GM23338 (cell line): ENCODE data around the gene TMEM218.

Source experiments
- CREB1 ChIP-seq: fragments of 250-450 bp; sonication (Bioruptor Pico); IDR thresholded peaks from 2 replicates; pipeline ENCODE4 v1.5.0; 2020; ENCODE audit warnings: low read depth, mild to moderate bottlenecking, moderate library complexity
- EZH2 ChIP-seq: fragments of 200-600 bp; sonication (generic); IDR thresholded peaks from one replicate; pipeline ENCODE4 v1.8.0; 2017; ENCODE audit warnings: antibody characterized with exemption, mild to moderate bottlenecking, low read depth; ENCODE audit not compliant: unreplicated experiment
- EZH2phosphoT487 ChIP-seq: fragments of 200-600 bp; sonication (generic); IDR thresholded peaks from one replicate; pipeline ENCODE4 v1.8.1; 2018; ENCODE audit warnings: antibody characterized with exemption; ENCODE audit not compliant: unreplicated experiment
- JUNB ChIP-seq: IDR thresholded peaks from one replicate; pipeline ENCODE4 v1.6.1; 2016; ENCODE audit warnings: antibody characterized with exemption; ENCODE audit not compliant: unreplicated experiment
- POLR2AphosphoS5 ChIP-seq: IDR thresholded peaks from 2 replicates; pipeline ENCODE4 v1.6.1; 2016; ENCODE audit warnings: antibody characterized with exemption, low read depth
- STAT1 ChIP-seq: IDR thresholded peaks from one replicate; pipeline ENCODE4 v1.6.1; 2016; ENCODE audit warnings: antibody characterized with exemption; ENCODE audit not compliant: unreplicated experiment
- ZNF114 ChIP-seq: fragments of 250-450 bp; sonication (Bioruptor Pico); IDR thresholded peaks from 2 replicates; pipeline ENCODE4 v1.5.0; 2020; ENCODE audit warnings: mild to moderate bottlenecking, moderate library complexity
- TF ChIP-seq, protein P1 (sequence below), 2 experiments: fragments of 200-600 bp in 1 of 2; sonication (generic) in 1 of 2; conservative IDR thresholded peaks; 2 replicates each; pipeline versions ENCODE4 v1.5.1 to v1.6.1; 2016 to 2017; ENCODE audit warnings: antibody characterized with exemption in 2 of 2, low read depth in 2 of 2, mild to moderate bottlenecking in 2 of 2, moderate library complexity in 1 of 2
- TF ChIP-seq, protein P2 (sequence below): IDR thresholded peaks from 2 replicates; pipeline ENCODE4 v1.6.1; 2016; ENCODE audit warnings: antibody characterized with exemption
- TF ChIP-seq, protein P3 (sequence below): fragments of 250-450 bp; sonication (Bioruptor Pico); IDR thresholded peaks from 2 replicates; pipeline ENCODE4 v1.5.0; 2020; ENCODE audit warnings: mild to moderate bottlenecking, moderate library complexity
- TF ChIP-seq, protein P4 (sequence below): IDR thresholded peaks from one replicate; pipeline ENCODE4 v1.6.1; 2018; ENCODE audit warnings: antibody characterized with exemption; ENCODE audit not compliant: unreplicated experiment

DNA sequence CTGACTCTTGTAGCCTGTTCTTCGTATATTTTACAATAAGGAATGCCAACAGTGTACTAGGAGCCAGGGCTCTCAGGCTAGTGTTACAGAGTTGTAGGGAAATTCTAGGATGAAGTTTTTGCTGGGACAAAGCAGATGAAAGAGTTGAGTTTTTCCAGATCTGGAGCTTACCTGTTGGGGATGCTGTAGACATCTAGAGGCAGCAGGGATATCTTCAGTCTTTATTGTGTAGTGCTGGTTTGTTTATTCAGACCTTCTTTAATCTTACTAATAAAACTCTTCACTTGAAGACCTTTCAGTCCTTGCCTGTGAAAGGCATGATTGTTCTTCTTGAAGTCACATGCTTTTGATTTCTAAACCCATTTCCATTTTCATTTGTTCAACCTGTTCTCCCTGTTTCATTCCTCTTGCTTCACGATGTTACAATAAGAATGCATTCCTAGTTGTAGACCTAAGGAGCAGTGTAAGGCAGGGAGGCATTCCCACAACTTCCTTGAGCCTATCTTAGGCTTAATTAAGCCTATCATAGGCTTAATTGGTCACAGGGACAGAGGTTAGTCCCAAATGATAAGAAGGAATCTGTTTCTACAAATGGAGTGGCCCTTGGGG lies 56.2 kb downstream of the TMEM218 start:
- TF ChIP-seq, protein P1, sequence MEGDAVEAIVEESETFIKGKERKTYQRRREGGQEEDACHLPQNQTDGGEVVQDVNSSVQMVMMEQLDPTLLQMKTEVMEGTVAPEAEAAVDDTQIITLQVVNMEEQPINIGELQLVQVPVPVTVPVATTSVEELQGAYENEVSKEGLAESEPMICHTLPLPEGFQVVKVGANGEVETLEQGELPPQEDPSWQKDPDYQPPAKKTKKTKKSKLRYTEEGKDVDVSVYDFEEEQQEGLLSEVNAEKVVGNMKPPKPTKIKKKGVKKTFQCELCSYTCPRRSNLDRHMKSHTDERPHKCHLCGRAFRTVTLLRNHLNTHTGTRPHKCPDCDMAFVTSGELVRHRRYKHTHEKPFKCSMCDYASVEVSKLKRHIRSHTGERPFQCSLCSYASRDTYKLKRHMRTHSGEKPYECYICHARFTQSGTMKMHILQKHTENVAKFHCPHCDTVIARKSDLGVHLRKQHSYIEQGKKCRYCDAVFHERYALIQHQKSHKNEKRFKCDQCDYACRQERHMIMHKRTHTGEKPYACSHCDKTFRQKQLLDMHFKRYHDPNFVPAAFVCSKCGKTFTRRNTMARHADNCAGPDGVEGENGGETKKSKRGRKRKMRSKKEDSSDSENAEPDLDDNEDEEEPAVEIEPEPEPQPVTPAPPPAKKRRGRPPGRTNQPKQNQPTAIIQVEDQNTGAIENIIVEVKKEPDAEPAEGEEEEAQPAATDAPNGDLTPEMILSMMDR (conservative IDR thresholded peaks at IDR 0.05; ENCODE audit: low read depth in 2 of 2): no peak
- TF ChIP-seq POLR2AphosphoS5 (no peak), ZNF114 (CRISPR knock-in tag) (no peak), CREB1 (CRISPR knock-in tag) (no peak), STAT1 (no peak), EZH2phosphoT487 (no peak), EZH2 (no peak), JUNB (no peak)
- TF ChIP-seq, protein P2, sequence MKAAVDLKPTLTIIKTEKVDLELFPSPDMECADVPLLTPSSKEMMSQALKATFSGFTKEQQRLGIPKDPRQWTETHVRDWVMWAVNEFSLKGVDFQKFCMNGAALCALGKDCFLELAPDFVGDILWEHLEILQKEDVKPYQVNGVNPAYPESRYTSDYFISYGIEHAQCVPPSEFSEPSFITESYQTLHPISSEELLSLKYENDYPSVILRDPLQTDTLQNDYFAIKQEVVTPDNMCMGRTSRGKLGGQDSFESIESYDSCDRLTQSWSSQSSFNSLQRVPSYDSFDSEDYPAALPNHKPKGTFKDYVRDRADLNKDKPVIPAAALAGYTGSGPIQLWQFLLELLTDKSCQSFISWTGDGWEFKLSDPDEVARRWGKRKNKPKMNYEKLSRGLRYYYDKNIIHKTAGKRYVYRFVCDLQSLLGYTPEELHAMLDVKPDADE: no peak
- TF ChIP-seq, protein P3, sequence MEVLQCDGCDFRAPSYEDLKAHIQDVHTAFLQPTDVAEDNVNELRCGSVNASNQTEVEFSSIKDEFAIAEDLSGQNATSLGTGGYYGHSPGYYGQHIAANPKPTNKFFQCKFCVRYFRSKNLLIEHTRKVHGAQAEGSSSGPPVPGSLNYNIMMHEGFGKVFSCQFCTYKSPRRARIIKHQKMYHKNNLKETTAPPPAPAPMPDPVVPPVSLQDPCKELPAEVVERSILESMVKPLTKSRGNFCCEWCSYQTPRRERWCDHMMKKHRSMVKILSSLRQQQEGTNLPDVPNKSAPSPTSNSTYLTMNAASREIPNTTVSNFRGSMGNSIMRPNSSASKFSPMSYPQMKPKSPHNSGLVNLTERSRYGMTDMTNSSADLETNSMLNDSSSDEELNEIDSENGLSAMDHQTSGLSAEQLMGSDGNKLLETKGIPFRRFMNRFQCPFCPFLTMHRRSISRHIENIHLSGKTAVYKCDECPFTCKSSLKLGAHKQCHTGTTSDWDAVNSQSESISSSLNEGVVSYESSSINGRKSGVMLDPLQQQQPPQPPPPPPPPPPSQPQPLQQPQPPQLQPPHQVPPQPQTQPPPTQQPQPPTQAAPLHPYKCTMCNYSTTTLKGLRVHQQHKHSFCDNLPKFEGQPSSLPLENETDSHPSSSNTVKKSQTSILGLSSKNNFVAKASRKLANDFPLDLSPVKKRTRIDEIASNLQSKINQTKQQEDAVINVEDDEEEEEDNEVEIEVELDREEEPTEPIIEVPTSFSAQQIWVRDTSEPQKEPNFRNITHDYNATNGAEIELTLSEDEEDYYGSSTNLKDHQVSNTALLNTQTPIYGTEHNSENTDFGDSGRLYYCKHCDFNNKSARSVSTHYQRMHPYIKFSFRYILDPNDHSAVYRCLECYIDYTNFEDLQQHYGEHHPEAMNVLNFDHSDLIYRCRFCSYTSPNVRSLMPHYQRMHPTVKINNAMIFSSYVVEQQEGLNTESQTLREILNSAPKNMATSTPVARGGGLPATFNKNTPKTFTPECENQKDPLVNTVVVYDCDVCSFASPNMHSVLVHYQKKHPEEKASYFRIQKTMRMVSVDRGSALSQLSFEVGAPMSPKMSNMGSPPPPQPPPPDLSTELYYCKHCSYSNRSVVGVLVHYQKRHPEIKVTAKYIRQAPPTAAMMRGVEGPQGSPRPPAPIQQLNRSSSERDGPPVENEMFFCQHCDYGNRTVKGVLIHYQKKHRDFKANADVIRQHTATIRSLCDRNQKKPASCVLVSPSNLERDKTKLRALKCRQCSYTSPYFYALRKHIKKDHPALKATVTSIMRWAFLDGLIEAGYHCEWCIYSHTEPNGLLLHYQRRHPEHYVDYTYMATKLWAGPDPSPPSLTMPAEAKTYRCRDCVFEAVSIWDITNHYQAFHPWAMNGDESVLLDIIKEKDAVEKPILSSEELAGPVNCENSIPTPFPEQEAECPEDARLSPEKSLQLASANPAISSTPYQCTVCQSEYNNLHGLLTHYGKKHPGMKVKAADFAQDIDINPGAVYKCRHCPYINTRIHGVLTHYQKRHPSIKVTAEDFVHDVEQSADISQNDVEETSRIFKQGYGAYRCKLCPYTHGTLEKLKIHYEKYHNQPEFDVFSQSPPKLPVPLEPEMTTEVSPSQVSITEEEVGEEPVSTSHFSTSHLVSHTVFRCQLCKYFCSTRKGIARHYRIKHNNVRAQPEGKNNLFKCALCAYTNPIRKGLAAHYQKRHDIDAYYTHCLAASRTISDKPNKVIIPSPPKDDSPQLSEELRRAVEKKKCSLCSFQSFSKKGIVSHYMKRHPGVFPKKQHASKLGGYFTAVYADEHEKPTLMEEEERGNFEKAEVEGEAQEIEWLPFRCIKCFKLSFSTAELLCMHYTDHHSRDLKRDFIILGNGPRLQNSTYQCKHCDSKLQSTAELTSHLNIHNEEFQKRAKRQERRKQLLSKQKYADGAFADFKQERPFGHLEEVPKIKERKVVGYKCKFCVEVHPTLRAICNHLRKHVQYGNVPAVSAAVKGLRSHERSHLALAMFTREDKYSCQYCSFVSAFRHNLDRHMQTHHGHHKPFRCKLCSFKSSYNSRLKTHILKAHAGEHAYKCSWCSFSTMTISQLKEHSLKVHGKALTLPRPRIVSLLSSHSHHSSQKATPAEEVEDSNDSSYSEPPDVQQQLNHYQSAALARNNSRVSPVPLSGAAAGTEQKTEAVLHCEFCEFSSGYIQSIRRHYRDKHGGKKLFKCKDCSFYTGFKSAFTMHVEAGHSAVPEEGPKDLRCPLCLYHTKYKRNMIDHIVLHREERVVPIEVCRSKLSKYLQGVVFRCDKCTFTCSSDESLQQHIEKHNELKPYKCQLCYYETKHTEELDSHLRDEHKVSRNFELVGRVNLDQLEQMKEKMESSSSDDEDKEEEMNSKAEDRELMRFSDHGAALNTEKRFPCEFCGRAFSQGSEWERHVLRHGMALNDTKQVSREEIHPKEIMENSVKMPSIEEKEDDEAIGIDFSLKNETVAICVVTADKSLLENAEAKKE (CRISPR knock-in tag): no peak
- TF ChIP-seq, protein P4, sequence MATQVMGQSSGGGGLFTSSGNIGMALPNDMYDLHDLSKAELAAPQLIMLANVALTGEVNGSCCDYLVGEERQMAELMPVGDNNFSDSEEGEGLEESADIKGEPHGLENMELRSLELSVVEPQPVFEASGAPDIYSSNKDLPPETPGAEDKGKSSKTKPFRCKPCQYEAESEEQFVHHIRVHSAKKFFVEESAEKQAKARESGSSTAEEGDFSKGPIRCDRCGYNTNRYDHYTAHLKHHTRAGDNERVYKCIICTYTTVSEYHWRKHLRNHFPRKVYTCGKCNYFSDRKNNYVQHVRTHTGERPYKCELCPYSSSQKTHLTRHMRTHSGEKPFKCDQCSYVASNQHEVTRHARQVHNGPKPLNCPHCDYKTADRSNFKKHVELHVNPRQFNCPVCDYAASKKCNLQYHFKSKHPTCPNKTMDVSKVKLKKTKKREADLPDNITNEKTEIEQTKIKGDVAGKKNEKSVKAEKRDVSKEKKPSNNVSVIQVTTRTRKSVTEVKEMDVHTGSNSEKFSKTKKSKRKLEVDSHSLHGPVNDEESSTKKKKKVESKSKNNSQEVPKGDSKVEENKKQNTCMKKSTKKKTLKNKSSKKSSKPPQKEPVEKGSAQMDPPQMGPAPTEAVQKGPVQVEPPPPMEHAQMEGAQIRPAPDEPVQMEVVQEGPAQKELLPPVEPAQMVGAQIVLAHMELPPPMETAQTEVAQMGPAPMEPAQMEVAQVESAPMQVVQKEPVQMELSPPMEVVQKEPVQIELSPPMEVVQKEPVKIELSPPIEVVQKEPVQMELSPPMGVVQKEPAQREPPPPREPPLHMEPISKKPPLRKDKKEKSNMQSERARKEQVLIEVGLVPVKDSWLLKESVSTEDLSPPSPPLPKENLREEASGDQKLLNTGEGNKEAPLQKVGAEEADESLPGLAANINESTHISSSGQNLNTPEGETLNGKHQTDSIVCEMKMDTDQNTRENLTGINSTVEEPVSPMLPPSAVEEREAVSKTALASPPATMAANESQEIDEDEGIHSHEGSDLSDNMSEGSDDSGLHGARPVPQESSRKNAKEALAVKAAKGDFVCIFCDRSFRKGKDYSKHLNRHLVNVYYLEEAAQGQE: no peak
